Smooth muscle cell (in vitro differentiated cells): Measurements from ENCODE around the gene GRID1. TPM values are rescaled to one million over a fixed set of nuclear protein-coding genes. Genes with fewer than 3 reads are reported as not detected.

Experiments
- DNase-seq: peaks from one replicate; lab custom pipeline; 2025; ENCODE audit not compliant: unreplicated experiment; lab: John Stamatoyannopoulos, UW
- H2AFZ ChIP-seq: fragments of 200-600 bp; sonication (generic); 2 replicates; pipeline ENCODE4 v1.6.0; 2016; ENCODE audit warnings: antibody characterized with exemption, low read depth, mild to moderate bottlenecking
- H3F3A ChIP-seq: fragments of 200-600 bp; sonication (generic); 2 replicates; pipeline ENCODE4 v1.6.0; 2017; ENCODE audit warnings: antibody characterized with exemption, low read depth
- H3K27ac ChIP-seq: fragments of 200-600 bp; sonication (generic); 2 replicates; pipeline ENCODE4 v1.5.1; 2016; ENCODE audit warnings: low read depth, mild to moderate bottlenecking
- H3K27me3 ChIP-seq: fragments of 200-600 bp; sonication (generic); 2 replicates; pipeline ENCODE4 v1.6.1; 2016; ENCODE audit warnings: low read depth, mild to moderate bottlenecking
- H3K36me3 ChIP-seq: fragments of 200-600 bp; sonication (generic); 2 replicates; pipeline ENCODE4 v1.5.1; 2016; ENCODE audit warnings: low read depth
- H3K4me1 ChIP-seq: fragments of 200-600 bp; sonication (generic); 2 replicates; pipeline ENCODE4 v1.5.1; 2016; ENCODE audit warnings: low read depth
- H3K4me2 ChIP-seq: fragments of 200-600 bp; sonication (generic); 2 replicates; pipeline ENCODE4 v1.6.0; 2016; ENCODE audit warnings: mild to moderate bottlenecking
- H3K4me3 ChIP-seq: fragments of 200-600 bp; sonication (generic); 2 replicates; pipeline ENCODE4 v1.5.1; 2016; ENCODE audit warnings: mild to moderate bottlenecking
- H3K79me2 ChIP-seq: fragments of 200-600 bp; sonication (generic); 2 replicates; pipeline ENCODE4 v1.6.0; 2016; ENCODE audit warnings: low read depth, mild to moderate bottlenecking
- H3K9ac ChIP-seq: fragments of 200-600 bp; sonication (generic); 2 replicates; pipeline ENCODE4 v1.6.0; 2016; ENCODE audit warnings: low read depth
- H3K9me3 ChIP-seq: fragments of 200-600 bp; sonication (generic); replicated peaks from 2 replicates; pipeline ENCODE4 v1.5.1; 2016; ENCODE audit warnings: low read depth
- H4K20me1 ChIP-seq: fragments of 200-600 bp; sonication (generic); 2 replicates; pipeline ENCODE4 v1.6.0; 2016; ENCODE audit warnings: low read depth
- WGBS: methylation state at CpG from one replicate; pipeline ENCODE4 v1.1.7; 2016; ENCODE audit warnings: low lambda C conversion rate; 5-methylcytosine and 5-hydroxymethylcytosine counted together
- polyA plus RNA-seq: library from polyadenylated mRNA; unstranded; fragments of >200 nt; fragmentation: Nextera tagmentation; extraction: Ambion mirVana; gene quantifications from 2 replicates; pipeline ENCODE4 v1.2.1, GENCODE V29; 2016
- total RNA-seq: library from RNA; depleted of rRNA; stranded (reverse); fragments of >200 nt; gene quantifications from 2 replicates; pipeline ENCODE4 v1.2.3, GENCODE V29; 2014
- TF ChIP-seq, protein P1 (sequence below): fragments of 200-600 bp; sonication (generic); IDR thresholded peaks from 2 replicates; pipeline ENCODE4 v1.5.1; 2017; ENCODE audit warnings: borderline replicate concordance, mild to moderate bottlenecking, antibody characterized with exemption; ENCODE audit not compliant: insufficient read depth, poor library complexity, severe bottlenecking

GRID1 gene
- total and polyA plus RNA-seq, 2 experiments from 2014 or later = 4.4 to 7.4 TPM

DNA sequence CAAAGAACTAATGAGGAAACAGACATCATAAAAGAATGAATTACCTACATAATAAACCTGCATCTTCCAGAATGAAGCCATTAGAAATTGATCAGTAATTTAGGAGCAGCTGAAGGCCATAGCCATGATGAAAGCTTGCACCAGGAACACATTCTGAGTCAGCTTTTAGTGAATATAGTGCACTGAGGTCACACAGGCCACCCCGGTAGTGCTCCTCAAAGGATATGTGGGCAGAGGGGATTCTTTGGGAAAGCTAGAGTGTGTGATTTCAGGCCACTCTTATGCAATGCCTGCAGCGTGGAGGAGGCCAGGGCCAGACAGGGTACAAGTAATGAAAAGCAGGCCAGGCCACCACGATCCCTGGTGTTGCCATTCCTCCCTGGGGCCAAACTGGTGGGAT is 451.9 kb downstream of the GRID1 start:
- TF ChIP-seq, protein P1, sequence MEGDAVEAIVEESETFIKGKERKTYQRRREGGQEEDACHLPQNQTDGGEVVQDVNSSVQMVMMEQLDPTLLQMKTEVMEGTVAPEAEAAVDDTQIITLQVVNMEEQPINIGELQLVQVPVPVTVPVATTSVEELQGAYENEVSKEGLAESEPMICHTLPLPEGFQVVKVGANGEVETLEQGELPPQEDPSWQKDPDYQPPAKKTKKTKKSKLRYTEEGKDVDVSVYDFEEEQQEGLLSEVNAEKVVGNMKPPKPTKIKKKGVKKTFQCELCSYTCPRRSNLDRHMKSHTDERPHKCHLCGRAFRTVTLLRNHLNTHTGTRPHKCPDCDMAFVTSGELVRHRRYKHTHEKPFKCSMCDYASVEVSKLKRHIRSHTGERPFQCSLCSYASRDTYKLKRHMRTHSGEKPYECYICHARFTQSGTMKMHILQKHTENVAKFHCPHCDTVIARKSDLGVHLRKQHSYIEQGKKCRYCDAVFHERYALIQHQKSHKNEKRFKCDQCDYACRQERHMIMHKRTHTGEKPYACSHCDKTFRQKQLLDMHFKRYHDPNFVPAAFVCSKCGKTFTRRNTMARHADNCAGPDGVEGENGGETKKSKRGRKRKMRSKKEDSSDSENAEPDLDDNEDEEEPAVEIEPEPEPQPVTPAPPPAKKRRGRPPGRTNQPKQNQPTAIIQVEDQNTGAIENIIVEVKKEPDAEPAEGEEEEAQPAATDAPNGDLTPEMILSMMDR = no peak
- Histone ChIP-seq H3K79me2 (no peaks in the 10 kb centered on the region), H3K36me3 (no peaks in the 10 kb centered on the region), H4K20me1 (no peaks in the 10 kb centered on the region), H3K4me3 (no peak overlapping the region), H2AFZ (no peak overlapping the region), H3K4me2 (peak overlapping the region; percentile 13), H3K4me1 (peaks cover 7% of the 10 kb centered on the region), H3K27me3 (no peaks in the 10 kb centered on the region), H3K9ac (no peak overlapping the region), H3F3A (peaks cover 4% of the 10 kb centered on the region), H3K9me3 (no peaks in the 10 kb centered on the region), H3K27ac (no peak overlapping the region)
- 14% methylated on average over 3 of the region's 3 CpGs for WGBS
- DNase-seq = no peak

DNA sequence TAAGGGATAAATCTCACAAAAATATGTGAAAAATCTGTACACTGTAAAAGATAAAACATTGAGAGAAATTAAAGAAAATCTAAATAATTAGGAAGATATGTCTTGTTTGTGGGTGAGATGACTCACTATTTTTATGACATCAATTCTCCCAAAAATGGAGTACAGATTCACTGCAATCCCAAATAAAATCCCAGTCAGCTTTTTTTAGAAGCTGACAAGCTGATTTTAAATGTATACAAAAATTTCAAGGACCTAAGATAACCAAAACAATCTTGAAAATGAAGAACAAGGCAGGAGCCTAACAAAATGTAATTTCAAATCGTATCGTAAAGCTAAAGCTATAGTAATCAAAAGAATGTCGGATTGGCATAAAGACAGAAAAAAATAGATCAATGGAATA is 458.1 kb downstream of the GRID1 start:
- Histone ChIP-seq H2AFZ (peak overlapping the region; percentile 61), H3K79me2 (no peaks in the 10 kb centered on the region), H3K36me3 (no peaks in the 10 kb centered on the region), H3F3A (no peaks in the 10 kb centered on the region), H3K9ac (no peak overlapping the region), H3K27ac (peak overlapping the region; percentile 19), H3K4me1 (no peaks in the 10 kb centered on the region), H3K27me3 (no peaks in the 10 kb centered on the region), H3K4me3 (no peak overlapping the region), H3K9me3 (no peaks in the 10 kb centered on the region), H3K4me2 (peak overlapping the region; percentile 72), H4K20me1 (no peaks in the 10 kb centered on the region)
- no peak for DNase-seq
- TF ChIP-seq, protein P1 = no peak
- 53% methylated on average over 3 of the region's 3 CpGs for WGBS

DNA sequence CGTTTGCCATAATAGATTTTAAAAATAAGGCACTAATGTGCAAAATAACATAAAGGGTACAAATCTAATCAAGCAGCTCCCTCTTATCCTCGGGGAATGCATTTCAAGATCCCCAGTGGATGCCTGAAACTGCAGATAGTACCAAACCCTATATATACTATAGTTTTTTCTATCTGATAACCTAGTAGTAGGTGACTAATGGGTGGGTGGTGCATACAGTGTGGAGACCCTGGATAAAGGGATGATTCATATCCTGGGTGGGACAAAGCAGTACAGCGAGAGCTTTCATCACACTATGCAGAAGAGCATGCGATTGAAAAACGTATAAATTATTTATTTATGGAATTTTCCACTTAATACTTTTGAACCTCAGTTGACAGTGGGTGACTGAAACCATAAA is 464.5 kb downstream of the GRID1 start:
- Histone ChIP-seq H3K79me2 (no peaks in the 10 kb centered on the region), H3K27me3 (no peaks in the 10 kb centered on the region), H3K4me2 (peak overlapping the region; percentile 50), H3K36me3 (no peaks in the 10 kb centered on the region), H3K9me3 (no peaks in the 10 kb centered on the region), H4K20me1 (no peaks in the 10 kb centered on the region), H2AFZ (no peak overlapping the region), H3K9ac (no peak overlapping the region), H3F3A (no peaks in the 10 kb centered on the region), H3K4me3 (no peak overlapping the region), H3K4me1 (no peaks in the 10 kb centered on the region), H3K27ac (peak overlapping the region; percentile 47)
- WGBS = 26% methylated on average over 5 of the region's 5 CpGs
- DNase-seq = no peak
- TF ChIP-seq, protein P1 = no peak

DNA sequence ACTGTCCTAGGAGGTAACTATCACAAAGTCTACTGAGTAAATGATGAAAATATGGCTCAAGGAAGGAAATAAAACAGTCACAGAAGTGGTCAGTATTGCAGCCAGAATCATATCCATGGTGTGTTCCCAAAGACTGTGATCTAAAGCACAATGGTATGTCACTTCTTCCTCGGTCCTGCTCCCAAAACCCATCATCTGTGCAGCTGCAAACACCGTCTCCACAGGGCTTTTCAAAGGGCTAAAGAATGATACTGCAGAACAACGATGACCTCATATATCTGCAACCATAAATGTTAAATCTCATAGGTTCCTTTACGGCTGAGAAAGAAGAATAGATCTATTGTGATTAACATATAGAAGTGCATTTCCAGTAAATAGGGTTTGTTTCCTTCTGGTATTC is 465.0 kb downstream of the GRID1 start:
- Histone ChIP-seq H3K4me3 (no peak overlapping the region), H3K79me2 (no peaks in the 10 kb centered on the region), H3K4me2 (peak overlapping the region; percentile 50), H3F3A (no peaks in the 10 kb centered on the region), H3K27ac (peak overlapping the region; percentile 47), H3K9me3 (no peaks in the 10 kb centered on the region), H3K27me3 (no peaks in the 10 kb centered on the region), H2AFZ (no peak overlapping the region), H4K20me1 (no peaks in the 10 kb centered on the region), H3K36me3 (no peaks in the 10 kb centered on the region), H3K4me1 (no peaks in the 10 kb centered on the region), H3K9ac (no peak overlapping the region)
- no peak for DNase-seq
- TF ChIP-seq, protein P1 = no peak
- WGBS = 32% methylated on average over 4 of the region's 4 CpGs
